Measurements from ENCODE around the gene RDX. TPM values are rescaled to one million over a fixed set of nuclear protein-coding genes. Genes with fewer than 3 reads are reported as not detected.

Gene RDX
- total and polyA plus RNA-seq, 2 experiments from 2014 or later = 45.2 to 226 TPM

GRCh38 chr11:110251836-110252235 is 44.6 kb downstream of the RDX start:
- Histone ChIP-seq H4K20me1 (replicated peaks; ENCODE audit: insufficient read depth) (no peaks in the 10 kb centered on the region), H3F3A (replicated peaks; ENCODE audit: low read depth) (no peaks in the 10 kb centered on the region), H3K27ac (ENCODE audit: low read depth) (no peak overlapping the region), H3K36me3 (ENCODE audit: insufficient read depth) (peaks cover 17% of the 10 kb centered on the region; the same call in 1 of the 2 replicates), H3K79me2 (replicated peaks; ENCODE audit: insufficient read depth) (no peaks in the 10 kb centered on the region), H3K4me2 (no peak overlapping the region), H3K9me2 (ENCODE audit: insufficient read depth) (no peaks in the 10 kb centered on the region), H3K4me1 (ENCODE audit: insufficient read depth) (no peaks in the 10 kb centered on the region), H2AFZ (no peak overlapping the region), H3K4me3 (no peak overlapping the region), H3K27me3 (ENCODE audit: insufficient read depth) (no peaks in the 10 kb centered on the region)
- DNase-seq (ENCODE audit: low spot score) = no peak
- TF ChIP-seq, protein P1, sequence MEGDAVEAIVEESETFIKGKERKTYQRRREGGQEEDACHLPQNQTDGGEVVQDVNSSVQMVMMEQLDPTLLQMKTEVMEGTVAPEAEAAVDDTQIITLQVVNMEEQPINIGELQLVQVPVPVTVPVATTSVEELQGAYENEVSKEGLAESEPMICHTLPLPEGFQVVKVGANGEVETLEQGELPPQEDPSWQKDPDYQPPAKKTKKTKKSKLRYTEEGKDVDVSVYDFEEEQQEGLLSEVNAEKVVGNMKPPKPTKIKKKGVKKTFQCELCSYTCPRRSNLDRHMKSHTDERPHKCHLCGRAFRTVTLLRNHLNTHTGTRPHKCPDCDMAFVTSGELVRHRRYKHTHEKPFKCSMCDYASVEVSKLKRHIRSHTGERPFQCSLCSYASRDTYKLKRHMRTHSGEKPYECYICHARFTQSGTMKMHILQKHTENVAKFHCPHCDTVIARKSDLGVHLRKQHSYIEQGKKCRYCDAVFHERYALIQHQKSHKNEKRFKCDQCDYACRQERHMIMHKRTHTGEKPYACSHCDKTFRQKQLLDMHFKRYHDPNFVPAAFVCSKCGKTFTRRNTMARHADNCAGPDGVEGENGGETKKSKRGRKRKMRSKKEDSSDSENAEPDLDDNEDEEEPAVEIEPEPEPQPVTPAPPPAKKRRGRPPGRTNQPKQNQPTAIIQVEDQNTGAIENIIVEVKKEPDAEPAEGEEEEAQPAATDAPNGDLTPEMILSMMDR (conservative IDR thresholded peaks at IDR 0.05; ENCODE audit: low read depth in 2 of 2) = no peak
- TF ChIP-seq JUNB (IDR thresholded peaks at IDR 0.05; ENCODE audit: unreplicated experiment) (no peak), NANOG (IDR thresholded peaks at IDR 0.05; ENCODE audit: borderline replicate concordance) (no peak), REST (IDR thresholded peaks at IDR 0.05; ENCODE audit: unreplicated experiment) (no peak), POLR2AphosphoS5 (IDR thresholded peaks at IDR 0.05; ENCODE audit: low read depth) (no peak), STAT1 (IDR thresholded peaks at IDR 0.05; ENCODE audit: unreplicated experiment) (no peak), CREB1 (CRISPR knock-in tag; IDR thresholded peaks at IDR 0.05; ENCODE audit: low read depth) (no peak), EZH2phosphoT487 (IDR thresholded peaks at IDR 0.05; ENCODE audit: unreplicated experiment) (no peak), ZNF331 (CRISPR knock-in tag; IDR thresholded peaks at IDR 0.05; ENCODE audit: low read depth) (no peak), ZNF114 (CRISPR knock-in tag; IDR thresholded peaks at IDR 0.05) (no peak)
- TF ChIP-seq, protein P2, sequence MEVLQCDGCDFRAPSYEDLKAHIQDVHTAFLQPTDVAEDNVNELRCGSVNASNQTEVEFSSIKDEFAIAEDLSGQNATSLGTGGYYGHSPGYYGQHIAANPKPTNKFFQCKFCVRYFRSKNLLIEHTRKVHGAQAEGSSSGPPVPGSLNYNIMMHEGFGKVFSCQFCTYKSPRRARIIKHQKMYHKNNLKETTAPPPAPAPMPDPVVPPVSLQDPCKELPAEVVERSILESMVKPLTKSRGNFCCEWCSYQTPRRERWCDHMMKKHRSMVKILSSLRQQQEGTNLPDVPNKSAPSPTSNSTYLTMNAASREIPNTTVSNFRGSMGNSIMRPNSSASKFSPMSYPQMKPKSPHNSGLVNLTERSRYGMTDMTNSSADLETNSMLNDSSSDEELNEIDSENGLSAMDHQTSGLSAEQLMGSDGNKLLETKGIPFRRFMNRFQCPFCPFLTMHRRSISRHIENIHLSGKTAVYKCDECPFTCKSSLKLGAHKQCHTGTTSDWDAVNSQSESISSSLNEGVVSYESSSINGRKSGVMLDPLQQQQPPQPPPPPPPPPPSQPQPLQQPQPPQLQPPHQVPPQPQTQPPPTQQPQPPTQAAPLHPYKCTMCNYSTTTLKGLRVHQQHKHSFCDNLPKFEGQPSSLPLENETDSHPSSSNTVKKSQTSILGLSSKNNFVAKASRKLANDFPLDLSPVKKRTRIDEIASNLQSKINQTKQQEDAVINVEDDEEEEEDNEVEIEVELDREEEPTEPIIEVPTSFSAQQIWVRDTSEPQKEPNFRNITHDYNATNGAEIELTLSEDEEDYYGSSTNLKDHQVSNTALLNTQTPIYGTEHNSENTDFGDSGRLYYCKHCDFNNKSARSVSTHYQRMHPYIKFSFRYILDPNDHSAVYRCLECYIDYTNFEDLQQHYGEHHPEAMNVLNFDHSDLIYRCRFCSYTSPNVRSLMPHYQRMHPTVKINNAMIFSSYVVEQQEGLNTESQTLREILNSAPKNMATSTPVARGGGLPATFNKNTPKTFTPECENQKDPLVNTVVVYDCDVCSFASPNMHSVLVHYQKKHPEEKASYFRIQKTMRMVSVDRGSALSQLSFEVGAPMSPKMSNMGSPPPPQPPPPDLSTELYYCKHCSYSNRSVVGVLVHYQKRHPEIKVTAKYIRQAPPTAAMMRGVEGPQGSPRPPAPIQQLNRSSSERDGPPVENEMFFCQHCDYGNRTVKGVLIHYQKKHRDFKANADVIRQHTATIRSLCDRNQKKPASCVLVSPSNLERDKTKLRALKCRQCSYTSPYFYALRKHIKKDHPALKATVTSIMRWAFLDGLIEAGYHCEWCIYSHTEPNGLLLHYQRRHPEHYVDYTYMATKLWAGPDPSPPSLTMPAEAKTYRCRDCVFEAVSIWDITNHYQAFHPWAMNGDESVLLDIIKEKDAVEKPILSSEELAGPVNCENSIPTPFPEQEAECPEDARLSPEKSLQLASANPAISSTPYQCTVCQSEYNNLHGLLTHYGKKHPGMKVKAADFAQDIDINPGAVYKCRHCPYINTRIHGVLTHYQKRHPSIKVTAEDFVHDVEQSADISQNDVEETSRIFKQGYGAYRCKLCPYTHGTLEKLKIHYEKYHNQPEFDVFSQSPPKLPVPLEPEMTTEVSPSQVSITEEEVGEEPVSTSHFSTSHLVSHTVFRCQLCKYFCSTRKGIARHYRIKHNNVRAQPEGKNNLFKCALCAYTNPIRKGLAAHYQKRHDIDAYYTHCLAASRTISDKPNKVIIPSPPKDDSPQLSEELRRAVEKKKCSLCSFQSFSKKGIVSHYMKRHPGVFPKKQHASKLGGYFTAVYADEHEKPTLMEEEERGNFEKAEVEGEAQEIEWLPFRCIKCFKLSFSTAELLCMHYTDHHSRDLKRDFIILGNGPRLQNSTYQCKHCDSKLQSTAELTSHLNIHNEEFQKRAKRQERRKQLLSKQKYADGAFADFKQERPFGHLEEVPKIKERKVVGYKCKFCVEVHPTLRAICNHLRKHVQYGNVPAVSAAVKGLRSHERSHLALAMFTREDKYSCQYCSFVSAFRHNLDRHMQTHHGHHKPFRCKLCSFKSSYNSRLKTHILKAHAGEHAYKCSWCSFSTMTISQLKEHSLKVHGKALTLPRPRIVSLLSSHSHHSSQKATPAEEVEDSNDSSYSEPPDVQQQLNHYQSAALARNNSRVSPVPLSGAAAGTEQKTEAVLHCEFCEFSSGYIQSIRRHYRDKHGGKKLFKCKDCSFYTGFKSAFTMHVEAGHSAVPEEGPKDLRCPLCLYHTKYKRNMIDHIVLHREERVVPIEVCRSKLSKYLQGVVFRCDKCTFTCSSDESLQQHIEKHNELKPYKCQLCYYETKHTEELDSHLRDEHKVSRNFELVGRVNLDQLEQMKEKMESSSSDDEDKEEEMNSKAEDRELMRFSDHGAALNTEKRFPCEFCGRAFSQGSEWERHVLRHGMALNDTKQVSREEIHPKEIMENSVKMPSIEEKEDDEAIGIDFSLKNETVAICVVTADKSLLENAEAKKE (CRISPR knock-in tag; IDR thresholded peaks at IDR 0.05) = no peak
- TF ChIP-seq, protein P3, sequence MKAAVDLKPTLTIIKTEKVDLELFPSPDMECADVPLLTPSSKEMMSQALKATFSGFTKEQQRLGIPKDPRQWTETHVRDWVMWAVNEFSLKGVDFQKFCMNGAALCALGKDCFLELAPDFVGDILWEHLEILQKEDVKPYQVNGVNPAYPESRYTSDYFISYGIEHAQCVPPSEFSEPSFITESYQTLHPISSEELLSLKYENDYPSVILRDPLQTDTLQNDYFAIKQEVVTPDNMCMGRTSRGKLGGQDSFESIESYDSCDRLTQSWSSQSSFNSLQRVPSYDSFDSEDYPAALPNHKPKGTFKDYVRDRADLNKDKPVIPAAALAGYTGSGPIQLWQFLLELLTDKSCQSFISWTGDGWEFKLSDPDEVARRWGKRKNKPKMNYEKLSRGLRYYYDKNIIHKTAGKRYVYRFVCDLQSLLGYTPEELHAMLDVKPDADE (IDR thresholded peaks at IDR 0.05) = no peak
- no peak overlapping the region for H3K4me3 Mint-ChIP-seq
- H3K36me3 Mint-ChIP-seq (ENCODE audit: low read depth) = peaks cover 17% of the 10 kb centered on the region
- no peaks in the 10 kb centered on the region for H3K9me3 Mint-ChIP-seq
- no peaks in the 10 kb centered on the region for H3K27me3 Mint-ChIP-seq (ENCODE audit: insufficient read depth, low read depth, poor library complexity)
- no peaks in the 10 kb centered on the region for H3K4me1 Mint-ChIP-seq
- H3K27ac Mint-ChIP-seq = no peak overlapping the region
- ATAC-seq = no peak

Data from GM23338 (cell line).